NCI-H128 (cell line): ENCODE data around the gene ADAT1.

Experiments used
- DNase-seq: peaks from one replicate; lab custom pipeline; 2025; ENCODE audit not compliant: unreplicated experiment; lab: John Stamatoyannopoulos, UW

The ADAT1 gene

GRCh38 chr16:75622761-75623605, at the start of gene ADAT1:
Gene ADAT1 (minus strand): TSS chr16:75623281. CDS start chr16:75620799, 2,482 bp downstream.
- DNase-seq, result peak; percentile 86

GRCh38 chr16:75667503-75667902, 44.4 kb upstream of the ADAT1 start:
- no peak for DNase-seq

- DNase-seq, result no peak
Measured at GRCh38 chr16:75660726-75661302, 37.7 kb upstream of the ADAT1 start.

- DNase-seq, result no peak
Measured at GRCh38 chr16:75660321-75660720, 37.2 kb upstream of the ADAT1 start.

GRCh38 chr16:75658175-75658574, 35.1 kb upstream of the ADAT1 start:
- DNase-seq, result no peak

- no peak for DNase-seq
Measured at GRCh38 chr16:75653922-75654321, 30.8 kb upstream of the ADAT1 start.

GRCh38 chr16:75648265-75649076, 25.4 kb upstream of the ADAT1 start:
- peak; percentile 16 for DNase-seq

GRCh38 chr16:75647492-75648264, 24.6 kb upstream of the ADAT1 start, which contains the start of the genes KARS1 and TERF2IP:
Gene KARS1 (minus strand): TSS chr16:75647665. CDS start chr16:75647639, 26 bp downstream.
Gene TERF2IP (plus strand): TSS chr16:75647773. CDS start chr16:75647883, 110 bp downstream.
- peak; percentile 51 for DNase-seq

GRCh38 chr16:75647112-75647491, 24.0 kb upstream of the ADAT1 start:
- DNase-seq, result no peak

GRCh38 chr16:75644240-75645012, 21.3 kb upstream of the ADAT1 start:
- no peak for DNase-seq

- no peak for DNase-seq
Measured at GRCh38 chr16:75640598-75640997, 17.5 kb upstream of the ADAT1 start.

GRCh38 chr16:75635036-75635435, 12.0 kb upstream of the ADAT1 start:
- DNase-seq, result no peak

GRCh38 chr16:75632857-75633256, 9.8 kb upstream of the ADAT1 start:
- DNase-seq, result no peak

GRCh38 chr16:75630052-75630451, 7.0 kb upstream of the ADAT1 start:
- no peak for DNase-seq

GRCh38 chr16:75629132-75629531, 6.1 kb upstream of the ADAT1 start:
- no peak for DNase-seq

GRCh38 chr16:75628351-75628750, 5.3 kb upstream of the ADAT1 start:
- DNase-seq, result no peak

- no peak for DNase-seq
Measured at GRCh38 chr16:75627851-75628250, 4.8 kb upstream of the ADAT1 start.

- DNase-seq, result no peak
Measured at GRCh38 chr16:75626806-75627205, 3.7 kb upstream of the ADAT1 start.

GRCh38 chr16:75624921-75625334, 1.8 kb upstream of the ADAT1 start:
- no peak for DNase-seq

- no peak for DNase-seq
Measured at GRCh38 chr16:75621170-75621477, 2.0 kb downstream of the ADAT1 start.
